SHP77 treated with DMSO at 0.1 percent for 48 hours (cell line): ENCODE results near the gene FBXL7.

ENCODE experiments used
- DNase-seq: peaks from one replicate; lab custom pipeline; 2025; lab: John Stamatoyannopoulos, UW

FBXL7 gene

DNA sequence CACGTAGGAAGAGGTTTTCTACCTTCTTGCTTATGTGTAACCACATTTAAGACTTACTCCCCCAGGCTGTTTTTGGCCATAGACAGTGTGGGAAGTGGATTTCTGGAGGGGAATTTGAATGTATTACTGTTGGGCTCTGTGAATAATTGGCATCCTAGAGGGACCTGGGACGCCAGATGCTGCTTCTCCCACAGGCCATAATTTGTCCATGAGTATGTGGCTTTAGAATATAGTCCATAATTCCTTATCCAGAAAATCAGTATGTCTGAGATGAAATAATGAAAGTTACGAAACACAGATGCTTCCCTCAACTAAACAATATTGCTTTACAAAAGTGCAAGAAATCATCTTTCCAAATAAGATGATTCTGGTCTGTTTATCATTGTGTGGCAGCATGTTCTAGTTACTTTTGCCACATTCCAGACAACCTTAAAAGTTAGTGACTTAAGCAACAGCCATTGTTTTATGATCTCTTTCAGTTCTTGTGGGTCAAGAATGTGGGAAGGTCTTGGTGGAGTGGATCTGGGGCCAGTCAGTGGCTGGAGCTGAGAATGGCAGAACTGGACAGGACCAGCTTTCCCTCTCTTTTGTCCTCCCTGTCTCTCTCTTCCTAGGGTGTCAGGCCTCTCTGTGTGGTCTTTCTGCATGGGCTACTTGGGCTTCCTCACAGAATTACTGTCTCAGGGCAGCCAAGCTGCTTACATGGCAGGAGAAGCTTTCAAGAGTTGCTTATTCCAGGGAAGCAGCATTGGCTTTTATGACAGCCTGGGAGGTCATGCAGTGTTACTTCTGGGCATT, 79.4 kb downstream of the FBXL7 start:
- DNase-seq: no peak

DNA sequence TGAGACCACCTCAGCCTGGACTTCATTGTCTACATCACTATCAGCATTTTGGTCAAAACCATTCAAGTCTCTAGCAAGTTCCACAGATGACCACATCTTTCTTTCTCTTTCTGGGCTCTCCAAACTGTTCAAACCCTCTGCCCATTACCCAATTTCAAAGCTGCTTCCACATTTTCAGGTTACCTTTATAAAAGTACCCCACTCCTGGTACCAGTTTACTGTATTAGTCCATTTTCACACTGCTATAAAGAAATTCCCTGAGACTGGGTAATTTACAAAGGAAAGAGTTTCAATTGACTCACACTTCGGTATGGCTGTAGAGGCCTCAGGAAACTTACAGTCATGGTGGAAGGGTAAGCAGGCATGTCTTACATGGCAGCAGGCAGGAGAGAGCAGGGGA, 84.5 kb downstream of the FBXL7 start:
- no peak for DNase-seq

DNA sequence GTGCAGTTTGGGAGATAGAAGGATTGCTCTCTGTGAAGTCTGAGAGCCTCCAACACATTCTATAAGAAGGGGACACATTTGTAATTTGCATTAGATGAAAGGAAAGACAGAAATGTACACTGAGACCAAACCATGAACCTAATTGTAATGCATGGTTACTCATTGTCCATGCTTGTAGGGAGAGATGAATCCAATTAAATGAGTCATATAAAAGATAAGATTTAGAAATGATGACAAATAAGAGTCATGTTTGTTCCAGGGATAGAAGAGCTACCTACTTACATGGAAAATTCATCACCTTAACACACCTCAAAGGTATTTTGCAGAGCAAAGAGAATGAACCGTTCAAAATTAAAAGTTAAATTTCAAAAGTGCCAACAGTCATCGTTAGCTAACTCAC, 85.1 kb downstream of the FBXL7 start:
- DNase-seq: no peak

DNA sequence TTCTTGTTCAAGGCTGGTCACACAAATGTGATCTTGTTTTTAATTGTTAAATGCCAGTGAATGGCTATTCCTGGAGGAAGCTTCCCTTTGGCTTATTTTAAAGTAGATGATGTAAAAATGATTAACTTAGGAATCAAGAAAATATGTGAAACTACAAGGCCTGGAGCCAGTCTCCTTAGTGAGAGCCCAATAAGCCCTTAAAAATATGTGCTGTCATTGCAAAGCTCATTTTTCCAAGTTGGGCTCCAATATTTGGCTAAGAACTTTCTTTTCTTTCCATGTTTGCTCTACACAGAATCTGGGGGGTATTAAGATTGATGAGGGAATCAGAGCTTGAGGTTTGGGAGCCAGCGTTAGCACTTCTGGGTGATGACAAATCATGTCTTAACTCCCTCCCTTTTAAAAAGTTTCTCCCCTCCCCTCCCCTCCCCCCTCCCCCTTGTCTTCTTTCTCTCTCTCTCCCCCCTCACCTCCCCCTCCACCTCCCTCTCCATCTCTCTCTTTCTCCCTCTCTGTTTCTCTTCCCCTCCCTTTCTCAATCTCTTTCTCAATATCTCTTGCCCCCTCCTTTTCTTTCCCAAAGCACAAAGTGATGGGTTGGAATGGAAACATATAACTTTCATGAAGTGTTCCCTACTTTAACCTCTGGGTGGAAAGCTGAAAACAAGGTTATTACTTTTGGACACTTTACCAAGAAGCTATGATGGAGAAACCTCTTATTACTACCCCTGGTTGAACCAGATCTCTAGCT, 86.0 kb downstream of the FBXL7 start:
- no peak for DNase-seq

DNA sequence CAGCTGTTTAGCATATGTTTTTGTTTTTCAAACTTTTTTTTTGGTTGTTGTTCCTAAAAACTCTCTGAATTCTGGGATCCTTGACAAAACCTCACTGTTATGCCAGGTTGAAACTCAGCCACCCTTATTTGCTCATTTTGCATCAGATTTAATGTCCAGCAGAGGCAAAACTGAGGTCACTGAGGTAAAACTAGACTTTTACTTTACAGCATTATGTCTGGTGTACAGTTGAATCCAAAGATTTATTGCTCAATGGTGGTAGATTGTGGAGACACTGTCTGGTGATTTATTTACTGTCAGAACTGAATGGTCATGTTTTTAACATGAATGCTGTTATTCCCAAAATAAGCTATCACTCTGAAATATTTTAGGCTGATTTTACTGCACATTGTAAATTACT, 87.9 kb downstream of the FBXL7 start:
- DNase-seq: no peak

GRCh38 chr5:15592728-15593127, 92.7 kb downstream of the FBXL7 start:
- DNase-seq: no peak

- no peak for DNase-seq
Observed at GRCh38 chr5:15594977-15595568, 95.1 kb downstream of the FBXL7 start.

DNA sequence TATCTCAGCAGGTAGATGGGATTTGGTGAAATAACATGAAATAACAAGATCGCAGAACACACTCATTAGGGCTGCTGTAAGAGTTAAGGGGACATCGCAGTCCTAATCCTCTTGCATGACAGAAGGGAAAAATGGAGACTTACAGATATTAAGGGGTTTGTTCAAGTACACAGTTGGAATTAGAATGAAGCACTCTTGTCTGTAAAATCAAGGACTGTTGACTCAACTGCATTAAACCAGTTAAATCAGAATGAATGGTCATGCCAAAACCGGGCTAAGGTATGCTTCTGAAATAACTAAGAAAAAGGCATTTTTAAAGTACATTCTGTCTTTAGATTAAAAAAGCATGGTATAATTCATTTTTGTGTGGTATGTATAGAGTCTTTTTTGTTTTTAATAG, 95.9 kb downstream of the FBXL7 start:
- DNase-seq: no peak

DNA sequence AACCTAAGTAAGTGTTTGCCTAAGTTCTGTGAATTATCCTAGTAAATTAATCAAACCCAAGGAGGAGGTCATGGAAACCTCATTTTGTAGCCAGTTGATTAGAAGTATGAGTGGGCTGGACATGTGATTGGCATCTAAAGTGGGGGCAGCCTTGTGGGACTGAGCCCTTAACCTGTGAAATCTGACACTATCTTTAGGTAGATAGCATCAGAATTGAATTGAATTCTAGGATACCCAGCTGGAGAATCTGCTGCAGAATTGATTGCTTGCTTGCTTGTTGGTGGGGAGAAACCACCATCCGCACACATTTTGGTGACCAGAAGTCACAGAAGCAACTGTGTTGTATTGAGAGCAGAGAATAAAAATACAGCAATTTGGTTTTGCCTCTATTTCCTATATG, 97.0 kb downstream of the FBXL7 start:
- no peak for DNase-seq

DNA sequence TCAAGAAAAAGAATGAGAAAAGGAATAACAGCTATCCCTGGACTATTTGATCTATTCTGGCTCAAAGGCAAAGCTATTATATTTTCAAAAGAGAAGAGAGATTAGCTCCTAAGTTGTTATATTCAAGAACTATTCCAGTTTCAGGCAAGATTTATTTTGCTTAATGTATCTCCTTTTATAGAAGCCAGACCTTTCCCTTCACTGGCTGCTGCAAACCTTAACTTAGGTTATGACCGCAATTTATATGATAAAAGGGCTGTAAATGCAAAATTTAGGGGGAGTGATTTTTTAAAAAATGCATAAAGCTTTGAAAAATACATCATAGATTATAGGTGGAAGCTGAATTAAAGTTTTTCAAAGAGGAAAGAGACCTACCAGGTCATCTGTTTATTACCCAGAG, 97.8 kb downstream of the FBXL7 start:
- DNase-seq: no peak

DNA sequence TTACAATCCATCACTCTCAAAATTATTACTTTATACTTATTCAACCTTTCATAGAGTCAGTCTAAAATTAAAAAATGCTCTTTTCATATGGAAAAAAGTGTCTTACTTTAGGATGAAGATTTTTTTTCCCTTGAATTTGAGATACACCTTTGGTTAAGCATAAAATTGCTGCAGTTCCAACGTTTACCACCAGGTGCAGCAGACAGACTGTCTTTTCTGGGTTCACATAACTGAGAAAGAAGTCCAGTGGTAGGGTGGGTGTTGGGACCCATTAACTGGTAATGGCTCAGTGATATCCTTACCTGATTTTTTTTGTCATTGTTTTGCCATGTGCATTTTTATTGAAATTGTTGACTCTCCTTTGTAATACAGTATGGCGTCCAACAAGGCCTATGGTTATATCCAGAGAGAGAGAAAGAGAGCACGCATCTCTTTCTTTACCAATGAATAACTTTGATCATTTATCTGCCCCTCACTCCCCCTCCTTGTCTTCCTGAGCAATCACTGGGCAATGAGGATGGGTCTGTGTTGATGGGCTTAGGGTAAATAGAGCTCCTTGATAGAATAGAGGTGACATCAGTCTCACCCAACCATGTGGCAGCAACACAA, 98.4 kb downstream of the FBXL7 start:
- peak; percentile 38 for DNase-seq

DNA sequence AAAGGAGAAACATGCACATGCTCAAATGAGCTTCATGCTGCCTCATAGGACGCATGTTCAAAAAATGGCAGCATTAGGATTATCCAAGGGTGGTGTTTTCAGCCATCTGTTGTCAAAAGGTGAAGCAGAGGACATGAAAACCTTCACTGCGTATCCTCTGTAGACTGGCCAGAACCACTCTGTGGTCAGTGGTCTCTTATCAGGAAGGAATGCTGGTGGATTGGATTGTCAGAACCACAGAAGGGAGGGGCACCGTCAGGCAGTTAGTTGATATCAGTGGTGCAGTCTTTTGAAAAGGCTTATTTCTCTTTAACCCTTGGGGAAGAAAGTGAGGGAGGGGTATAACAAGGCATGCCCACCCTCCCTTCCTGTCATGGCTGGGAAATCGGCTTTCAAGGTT, 100.1 kb downstream of the FBXL7 start:
- no peak for DNase-seq

DNA sequence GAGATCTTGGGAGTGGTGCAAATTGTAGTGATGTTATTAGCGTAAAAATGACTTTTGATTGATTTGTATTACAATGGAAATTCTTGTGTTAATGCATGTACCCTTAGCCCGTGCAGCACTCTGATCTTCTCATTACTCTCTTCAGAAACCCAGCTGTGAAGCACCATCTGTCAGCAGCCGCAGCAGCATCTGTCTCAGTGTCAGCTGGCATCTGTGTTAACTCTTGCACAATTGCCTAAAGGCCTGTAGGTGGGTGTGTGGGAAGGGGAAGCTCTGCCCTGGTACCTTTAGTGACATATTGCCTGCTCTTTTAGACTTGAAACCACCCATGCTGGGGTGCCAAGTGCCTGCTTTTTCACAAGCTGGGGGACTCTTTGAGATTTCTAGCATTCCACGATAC, 101.3 kb downstream of the FBXL7 start:
- peak; percentile 18 for DNase-seq

DNA sequence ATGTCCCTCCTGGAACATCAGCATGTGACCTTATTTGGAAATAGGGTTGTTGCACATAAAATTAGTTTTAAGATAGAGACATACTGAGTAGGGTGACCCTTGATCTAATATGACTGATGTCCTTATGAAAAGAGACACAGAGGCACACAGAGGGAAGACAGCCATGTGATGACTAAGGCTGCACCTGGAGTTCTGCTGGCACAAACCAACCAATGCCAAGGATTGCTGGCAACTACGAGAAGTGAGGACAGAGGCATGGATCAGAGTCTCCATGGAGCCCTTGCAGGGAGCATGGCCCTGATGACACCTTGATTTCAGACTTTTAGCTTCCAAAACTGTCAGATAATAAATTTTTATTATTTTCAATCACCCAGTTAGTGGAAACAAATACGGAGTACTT, 101.9 kb downstream of the FBXL7 start:
- no peak for DNase-seq

DNA sequence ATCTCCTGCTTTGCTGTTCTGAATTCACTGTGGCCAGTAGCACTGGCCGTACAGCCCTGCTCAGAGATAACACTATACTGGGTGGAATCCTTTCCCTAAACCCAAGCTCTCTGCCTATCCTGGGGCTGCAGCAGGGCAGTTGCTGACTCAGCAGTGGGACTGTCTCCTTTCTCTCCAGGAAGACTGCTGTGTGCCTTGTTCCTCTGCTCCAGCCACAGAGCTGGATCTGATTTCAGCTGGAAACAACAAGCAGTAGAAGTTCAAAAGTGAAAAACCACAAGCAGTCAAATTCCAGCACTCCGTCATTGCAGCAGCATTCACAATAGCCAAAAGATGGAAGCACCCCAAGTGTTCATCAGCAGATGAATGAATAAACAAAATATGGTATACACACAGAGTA, 105.0 kb downstream of the FBXL7 start:
- DNase-seq: no peak

DNA sequence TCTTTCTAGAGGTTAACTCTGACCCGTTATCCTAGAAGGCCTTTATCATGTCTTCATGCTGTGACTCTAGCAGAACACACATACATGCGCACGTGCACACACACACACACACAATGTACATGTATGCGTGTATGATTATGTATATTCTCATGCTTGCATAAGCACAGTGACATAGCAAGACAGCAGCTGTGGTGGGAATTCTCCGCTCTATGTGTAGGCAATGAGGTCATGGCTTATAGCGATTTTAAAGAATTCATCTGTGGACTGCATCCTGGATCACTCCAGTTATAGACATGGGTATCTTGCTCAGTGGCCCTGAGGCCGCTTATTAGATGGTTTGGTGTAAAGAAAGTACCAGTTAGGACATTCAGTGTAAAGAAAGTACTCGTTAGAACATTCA, 106.2 kb downstream of the FBXL7 start:
- no peak for DNase-seq

DNA sequence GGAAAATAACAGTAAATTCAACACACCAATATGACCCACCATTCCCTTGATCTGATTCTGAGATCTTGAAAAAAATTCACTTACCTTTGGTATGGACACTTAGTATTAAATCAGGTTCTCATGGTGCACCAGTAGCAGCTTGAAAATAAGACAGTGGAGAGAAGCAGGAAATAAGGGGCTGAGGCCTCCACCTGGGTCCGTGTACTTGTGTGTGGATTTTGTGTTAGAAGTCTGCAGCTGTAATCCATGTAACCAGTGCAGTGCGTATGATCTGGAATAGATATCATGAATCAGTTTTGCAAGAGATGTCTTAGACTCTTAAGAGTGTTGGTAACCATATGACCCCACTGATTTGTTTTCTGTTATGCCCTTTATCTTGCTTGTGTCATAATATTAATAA, 107.1 kb downstream of the FBXL7 start:
- no peak for DNase-seq

GRCh38 chr5:15609076-15609725, 109.2 kb downstream of the FBXL7 start:
- no peak for DNase-seq

- DNase-seq: no peak
Observed at GRCh38 chr5:15610216-15610615, 110.2 kb downstream of the FBXL7 start.

- DNase-seq: no peak
Observed at GRCh38 chr5:15611008-15611407, 111.0 kb downstream of the FBXL7 start.

DNA sequence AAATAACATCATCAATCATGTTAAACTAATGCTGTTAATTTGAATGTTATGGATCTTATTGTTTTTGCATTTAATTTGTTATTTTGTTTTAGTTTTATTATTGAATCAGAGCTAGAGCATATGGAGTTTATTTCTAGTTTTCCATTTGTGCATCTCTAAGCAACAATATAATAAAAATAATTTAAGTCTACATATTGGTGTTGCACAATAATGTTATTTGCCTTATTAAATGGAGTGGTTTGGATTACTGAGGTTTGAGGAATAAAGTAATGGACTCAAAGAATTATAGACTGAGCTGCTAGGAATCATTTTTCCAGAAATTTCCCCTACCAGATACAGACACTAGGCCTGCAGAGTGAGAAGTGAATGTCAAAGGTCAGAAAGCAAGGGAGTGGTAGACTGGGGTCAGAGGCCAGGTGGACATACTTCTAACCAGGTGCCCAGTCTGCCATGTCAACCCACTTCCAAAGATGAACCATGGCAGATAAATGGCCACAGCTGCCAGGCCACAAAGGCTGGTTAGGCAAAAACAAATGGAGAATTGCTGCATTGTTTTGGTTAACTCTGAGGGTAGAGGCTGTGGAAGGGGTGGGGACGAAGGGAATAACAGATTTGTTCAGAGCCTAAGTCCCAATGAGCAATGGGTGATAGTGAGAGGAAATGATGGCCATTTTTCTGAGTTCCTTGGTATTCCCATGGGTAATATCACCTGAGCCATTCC, 113.1 kb downstream of the FBXL7 start:
- DNase-seq: no peak

DNA sequence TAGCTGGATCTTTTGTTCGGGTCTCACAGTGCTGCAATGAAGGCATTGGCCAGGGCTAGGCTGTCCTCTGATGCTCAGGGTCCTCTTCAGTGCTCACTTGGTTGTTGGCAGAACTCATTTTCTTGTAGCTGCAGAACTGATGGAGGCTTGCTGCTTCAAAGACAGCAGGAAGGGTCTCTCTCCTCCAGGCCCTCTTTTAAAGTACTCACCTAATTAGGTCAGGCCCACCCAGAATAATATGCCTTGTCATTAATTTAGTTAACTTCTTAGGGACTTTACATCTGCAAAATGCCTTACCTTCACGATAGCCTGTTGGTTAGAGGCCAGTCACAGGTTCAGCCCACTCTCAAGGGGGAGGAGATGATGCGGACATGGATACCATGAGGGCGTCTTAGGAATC, 114.7 kb downstream of the FBXL7 start:
- DNase-seq: no peak
